Heart left ventricle (tissue), 16 donors: ENCODE results near the gene NIPAL4. TPM values are rescaled to one million over a fixed set of nuclear protein-coding genes. Genes with fewer than 3 reads are reported as not detected.
A peak's percentile ranks its signal among the peaks of the same experiment; 100 is the strongest.

ENCODE experiments used
- ATAC-seq, 4 donors: fragments of 200-7000 bp; cut with Tn5 transposase; one replicate each; pipeline ENCODE4 v1.9.1; 2020 to 2022; ENCODE audit warnings: moderate library complexity in 4 of 4, mild to moderate bottlenecking in 3 of 4, moderate number of reproducible peaks in 1 of 4
- DNase-seq, 5 donors: peaks; one replicate each; pipeline ENCODE4 v3.0.0-alpha.2; 2020
- H3K27ac ChIP-seq, 12 donors: fragments of 200-600 bp; sonication (generic) in 4 of 12; one replicate each; pipeline versions ENCODE4 v1.5.0 to v1.8.0; 2016 to 2022; ENCODE audit warnings: mild to moderate bottlenecking in 2 of 12
- H3K27me3 ChIP-seq, 9 donors: fragments of 200-600 bp; sonication (generic) in 2 of 9; one replicate each; pipeline versions ENCODE4 v1.5.1 to v1.8.0; 2016 to 2022; ENCODE audit warnings: mild to moderate bottlenecking in 3 of 9
- H3K36me3 ChIP-seq, 9 donors: fragments of 200-600 bp; sonication (generic) in 2 of 9; one replicate each; pipeline versions ENCODE4 v1.5.0 to v1.8.0; 2018 to 2022; ENCODE audit warnings: mild to moderate bottlenecking in 2 of 9
- H3K4me1 ChIP-seq, 12 donors: fragments of 200-600 bp; sonication (generic) in 4 of 12; one replicate each; pipeline versions ENCODE4 v1.5.0 to v1.8.0; 2016 to 2022; ENCODE audit warnings: mild to moderate bottlenecking in 3 of 12
- H3K4me3 ChIP-seq, 12 donors: fragments of 200-600 bp; sonication (generic) in 4 of 12; one replicate each; pipeline versions ENCODE4 v1.5.0 to v1.8.0; 2017 to 2022; ENCODE audit warnings: mild to moderate bottlenecking in 9 of 12, moderate library complexity in 4 of 12
- H3K9me3 ChIP-seq, 12 donors: fragments of 200-600 bp; sonication (generic) in 4 of 12; one replicate each; pipeline versions ENCODE4 v1.5.0 to v1.8.0; 2016 to 2022; ENCODE audit warnings: mild to moderate bottlenecking in 1 of 12
- CTCF ChIP-seq, 12 donors: fragments of 200-600 bp; sonication (generic) in 4 of 12; IDR thresholded peaks; one replicate each; pipeline versions ENCODE4 v1.5.0 to v1.8.0; 2018 to 2022; ENCODE audit warnings: antibody characterized with exemption in 12 of 12, mild to moderate bottlenecking in 5 of 12
- POLR2A ChIP-seq, 2 donors: fragments of 450-650 bp; IDR thresholded peaks; one replicate each; pipeline ENCODE4 v1.6.1; 2017; ENCODE audit warnings: antibody characterized with exemption in 2 of 2, mild to moderate bottlenecking in 2 of 2, moderate library complexity in 2 of 2
- WGBS, 4 donors: extraction: QIAGEN DNeasy Blood & Tissue Kit in 2 of 4; methylation state at CpG; one replicate each; pipeline versions ENCODE4 v1.1.5 to v1.1.7; 2013 to 2018; 5-methylcytosine and 5-hydroxymethylcytosine counted together
- intact Hi-C, 10 donors: fragments of 100-400 bp; cut with DNase I; formaldehyde crosslinking; loops; one replicate each; pipeline versions ENCODE4 v1.11.1 to v1.14.2; 2022
- polyA plus RNA-seq, 2 donors: library from polyadenylated mRNA; stranded (reverse); fragments of 200-250 nt; gene quantifications; one replicate each; pipeline ENCODE4 v1.2.3, GENCODE V29; 2013
- total RNA-seq, 9 donors: library from RNA; depleted of rRNA in 2 of 9; stranded (reverse); fragments of >200 nt in 2 of 9; fragmentation: NEBNext Ultra II Directional in 3 of 9; extraction: Animal tissue kit (Norgen Biotek cat#: 25700) in 3 of 9; gene quantifications; one replicate each; pipeline versions ENCODE4 v1.1.0 to v1.2.4, GENCODE V29; 2016 to 2023
- donor health status: ischemic (EF 13 %, LVEDD 7.1; RV severe dilation, severe dysfunction).
- donor health status: healthy with polysubstance abuse.
- donor health status: DM: no; HTN: yes; CAD: no.
- donor health status: DM: no; HTN: no; CAD: no.
- donor health status: ischemic (EF 25% LVEDD 6.9; RV normal size, moderate dysfunction).
- donor health status: ischemic (EF 25% LVEDD 5.7; RV mildly dilated, moderate dysfunction).
- donor health status: healthy.
- donor health status: DM: yes; HTN: yes; CAD: no.
- donor health status: ischemic (EF 35%, LVEDD 5.7; RV mildly dilated, moderate dysfunction).
- donor health status: nonischemic (EF 11% LVEDD 7.7; RV severe dilation, severe dysfunction).
- donor health status: DM: yes; HTN: yes; CAD: no.
- donor health status: PGD.
- donor health status: ischemic (EF 29% LVEDD 5.4; RV normal size, mild dysfunction).
- donor health status: nonischemic (EF 23%, LVEDD 6.1; RV moderate dilation, normal function).

NIPAL4 gene
- total and polyA plus RNA-seq, 11 donors: 0.07 to 0.68 (median 0.22) TPM; not detected in 7

DNA sequence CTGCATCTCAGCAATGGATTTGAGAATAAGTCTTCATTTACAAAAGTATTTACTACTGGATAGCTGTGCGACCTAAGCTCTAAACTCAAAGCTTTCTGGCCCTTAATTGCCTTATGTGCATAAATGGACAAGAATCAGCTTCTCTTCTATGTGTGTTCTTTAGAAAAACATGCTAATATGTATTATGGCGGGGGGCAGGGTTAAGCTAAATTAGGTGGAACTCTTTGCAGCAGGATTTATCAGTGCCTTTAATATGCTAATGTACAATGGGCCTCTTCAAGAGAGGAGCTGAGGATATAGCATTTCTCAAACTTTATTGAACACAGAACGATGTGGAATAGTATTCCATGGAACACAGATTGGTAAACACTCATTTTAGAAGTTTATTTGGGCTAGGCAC, 10.0 kb upstream of the NIPAL4 start:
- Histone ChIP-seq H3K9me3 (no peaks in the 10 kb centered on the region), H3K4me3 (no peak overlapping the region), H3K4me1 (peaks cover 0 to 13% (median 10%) of the 10 kb centered on the region in 12 donors), H3K27ac (peak overlapping the region in 6 of 12 donors; percentile 7 to 70 (median 42)), H3K27me3 (no peaks in the 10 kb centered on the region), H3K36me3 (no peaks in the 10 kb centered on the region)
- TF ChIP-seq CTCF (IDR thresholded peaks at IDR 0.05): no peak
- TF ChIP-seq POLR2A (IDR thresholded peaks at IDR 0.05): no peak
- DNase-seq (no peak), ATAC-seq (no peak)
- WGBS, 4 donors: 94 to 98% (median 96%) methylated on average over 3 of the region's 3 CpGs
- intact Hi-C loops: no loop called here

DNA sequence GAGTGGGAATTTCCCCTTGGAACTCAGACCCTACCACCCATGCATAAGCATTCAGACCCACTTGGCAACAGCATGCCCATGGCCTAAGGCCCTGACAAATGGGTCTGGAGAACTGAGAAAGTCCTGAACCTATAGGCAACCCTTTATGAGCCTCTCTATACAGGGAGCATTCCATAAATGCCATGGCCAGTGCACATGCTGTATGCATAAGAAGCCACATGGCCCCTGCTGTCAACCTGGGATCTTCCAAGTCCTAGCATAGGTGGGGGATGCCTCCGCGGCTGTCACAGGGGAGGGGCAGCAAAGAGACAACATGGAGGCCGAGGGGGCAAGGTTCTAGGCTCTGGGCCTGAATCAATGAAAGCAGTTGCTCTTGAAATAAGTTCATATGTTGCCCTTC, 8.2 kb upstream of the NIPAL4 start:
- H3K27me3 ChIP-seq: no peaks in the 10 kb centered on the region
- no peak for DNase-seq
- H3K4me1 ChIP-seq: peaks cover 0 to 13% (median 10%) of the 10 kb centered on the region in 12 donors
- no peak overlapping the region for H3K27ac ChIP-seq
- H3K9me3 ChIP-seq: no peaks in the 10 kb centered on the region
- TF ChIP-seq POLR2A (IDR thresholded peaks at IDR 0.05): no peak
- no peak for TF ChIP-seq CTCF (IDR thresholded peaks at IDR 0.05)
- 85 to 91% (median 87%) methylated on average over 3 of the region's 3 CpGs for WGBS, 4 donors
- no peaks in the 10 kb centered on the region for H3K36me3 ChIP-seq
- ATAC-seq: no peak
- intact Hi-C loops: no loop called here
- no peak overlapping the region for H3K4me3 ChIP-seq

DNA sequence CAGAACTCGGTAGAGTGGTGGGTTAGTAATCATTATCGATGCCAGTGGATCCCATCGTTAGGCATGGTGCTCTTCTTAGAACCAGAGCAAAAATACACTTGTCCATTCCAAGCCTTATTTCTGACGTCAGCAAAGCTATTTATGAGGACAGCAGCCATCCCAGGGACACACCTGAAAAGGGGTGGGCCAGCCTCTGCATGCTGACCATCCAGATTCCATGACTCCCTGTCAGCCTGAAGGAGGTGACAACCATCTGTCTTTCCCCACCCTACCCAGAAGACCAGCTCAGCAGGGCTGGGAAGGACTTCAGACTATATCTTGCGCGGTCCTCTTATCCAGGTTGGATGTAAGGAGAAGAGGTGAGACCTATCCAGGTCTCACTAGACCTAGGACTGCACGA, 5.7 kb upstream of the NIPAL4 start:
- ATAC-seq (no peak), DNase-seq (no peak)
- WGBS, 4 donors: 87 to 94% (median 91%) methylated on average over 7 of the region's 7 CpGs
- H3K9me3 ChIP-seq: no peaks in the 10 kb centered on the region
- H3K4me3 ChIP-seq: no peak overlapping the region
- H3K27ac ChIP-seq: no peak overlapping the region
- peaks cover 0 to 6% (median 5%) of the 10 kb centered on the region in 12 donors for H3K4me1 ChIP-seq
- no peaks in the 10 kb centered on the region for H3K36me3 ChIP-seq
- TF ChIP-seq CTCF (IDR thresholded peaks at IDR 0.05) (no peak), POLR2A (IDR thresholded peaks at IDR 0.05) (no peak)
- peaks cover 0 to under 1% (median 0%) of the 10 kb centered on the region in 9 donors for H3K27me3 ChIP-seq
- intact Hi-C loops: no loop called here

- Histone ChIP-seq H3K4me3 (no peak overlapping the region), H3K9me3 (no peaks in the 10 kb centered on the region), H3K36me3 (no peaks in the 10 kb centered on the region), H3K27ac (no peak overlapping the region), H3K4me1 (peaks cover 0 to 5% (median 4%) of the 10 kb centered on the region in 12 donors), H3K27me3 (peaks cover 0 to 8% (median 4%) of the 10 kb centered on the region in 9 donors)
- DNase-seq (no peak), ATAC-seq (no peak)
- TF ChIP-seq POLR2A (IDR thresholded peaks at IDR 0.05) (no peak), CTCF (IDR thresholded peaks at IDR 0.05) (no peak)
- intact Hi-C loops: no loop called here
- WGBS, 4 donors: 87 to 91% (median 89%) methylated on average over 7 of the region's 7 CpGs
These were observed 5.0 kb upstream of the NIPAL4 start for GRCh38 chr5:157455057-157455456.
